NT2/D1 (cell line): ENCODE results near the gene TNFRSF12A.

Experiments used
- SUZ12 ChIP-seq: IDR thresholded peaks from 2 replicates; pipeline ENCODE4 v1.6.1; 2011; ENCODE audit not compliant: insufficient read length, insufficient read depth; ENCODE audit errors: extremely low read depth
- YY1 ChIP-seq: IDR thresholded peaks from 2 replicates; pipeline ENCODE4 v1.6.1; 2011; ENCODE audit not compliant: insufficient read length, insufficient read depth
- ZNF274 ChIP-seq: IDR thresholded peaks from 2 replicates; pipeline ENCODE4 v1.6.1; 2011; ENCODE audit warnings: mild to moderate bottlenecking, low read depth, low read length

DNA sequence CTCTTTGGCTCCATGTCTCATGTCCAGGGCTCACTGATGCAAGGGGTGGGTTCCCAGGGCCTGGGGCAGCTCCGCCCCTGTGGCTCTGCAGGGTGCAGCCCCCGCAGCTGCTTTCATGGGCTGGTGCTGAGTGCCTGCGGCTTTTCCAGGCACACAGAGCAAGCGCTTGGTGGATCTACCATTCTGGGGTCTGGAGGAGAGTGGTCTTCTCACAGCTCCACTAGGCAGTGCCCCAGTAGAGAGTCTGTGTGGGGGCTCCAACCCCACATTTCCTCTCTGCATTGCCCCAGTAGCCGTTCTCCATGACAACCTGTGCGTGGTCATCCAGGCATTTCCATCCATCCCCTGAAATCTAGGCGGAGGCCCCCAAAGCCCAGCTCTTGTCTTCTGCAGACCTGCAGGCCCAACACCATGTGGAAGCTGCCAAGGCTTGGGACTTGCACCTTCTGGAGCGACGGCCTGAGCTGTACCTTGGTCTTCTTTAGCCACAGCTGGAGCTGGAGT, 50.5 kb downstream of the TNFRSF12A start:
- TF ChIP-seq YY1 = no peak
- no peak for TF ChIP-seq ZNF274
- TF ChIP-seq SUZ12 = no peak
